ENCODE measurements around the gene SEC14L5. TPM values are rescaled to one million over a fixed set of nuclear protein-coding genes. Genes with fewer than 3 reads are reported as not detected.

The SEC14L5 gene
- total and polyA plus RNA-seq, 2 donors (not counting 3 experiments of a cell fraction or from before 2014, with no cell fraction given) = not detected

- dilution Hi-C loops (cut with MboI; ENCODE audit: extremely low pct_ligation_motif_present, low sequenced_read_pairs) = no loop called here
Measured at GRCh38 chr16:5030251-5030870, 72.2 kb downstream of the SEC14L5 start.

GRCh38 chr16:5031601-5032000 is 73.5 kb downstream of the SEC14L5 start:
- Histone ChIP-seq H3K9ac (replicated peaks; ENCODE audit: extremely low read depth, insufficient read depth, low read length) (no peak overlapping the region), H3K79me2 (ENCODE audit: control insufficient read depth, insufficient read depth, low read length) (no peaks in the 10 kb centered on the region), H3K27ac (ENCODE audit: insufficient read depth, low read depth, low read length) (no peak overlapping the region), H3K4me1 (ENCODE audit: control insufficient read depth, extremely low read depth, insufficient read depth, low read length) (peaks cover 12% of the 10 kb centered on the region), H2AFZ (ENCODE audit: low read depth, low read length) (no peak overlapping the region), H3K4me2 (ENCODE audit: insufficient read depth, low read length) (no peak overlapping the region), H3K9me1 (replicated peaks; ENCODE audit: control insufficient read depth, extremely low read depth, insufficient read depth, low read length) (no peaks in the 10 kb centered on the region), H4K20me1 (replicated peaks; ENCODE audit: control insufficient read depth, extremely low read depth, insufficient read depth, low read length) (no peaks in the 10 kb centered on the region), H3K36me3 (ENCODE audit: control insufficient read depth in 2 of 2, extremely low read depth in 1 of 2, insufficient read depth in 2 of 2, low read length in 2 of 2) (peaks cover 0 to 2% of the 10 kb centered on the region in 2 experiments), H3K27me3 (ENCODE audit: control insufficient read depth in 2 of 2, insufficient read depth in 2 of 2, low read length in 2 of 2) (no peaks in the 10 kb centered on the region), H3K4me3 (replicated peaks in 1 of 3; ENCODE audit: insufficient read depth in 1 of 3, low read depth in 1 of 3, low read length in 3 of 3) (no peak overlapping the region), H3K9me3 (replicated peaks; ENCODE audit: control insufficient read depth, insufficient read depth, low read length) (no peaks in the 10 kb centered on the region)
- FAIRE-seq (no peak), DNase-seq (ENCODE audit: low read depth, low spot score) (no peak)
- no peak for TF ChIP-seq POLR2A (IDR thresholded peaks at IDR 0.05; ENCODE audit: low read depth, low read length)
- TF ChIP-seq JUN (IDR thresholded peaks at IDR 0.05; ENCODE audit: borderline replicate concordance, insufficient read depth, insufficient read length, low read depth) = no peak
- no peak for TF ChIP-seq MYC (IDR thresholded peaks at IDR 0.05; ENCODE audit: low read depth, low read length)
- no peak for TF ChIP-seq FOS (IDR thresholded peaks at IDR 0.05; ENCODE audit: borderline replicate concordance, insufficient read depth, low read length)
- TF ChIP-seq MAX (IDR thresholded peaks at IDR 0.05; ENCODE audit: insufficient read depth, insufficient read length) = no peak
- TF ChIP-seq POLR2AphosphoS5 (IDR thresholded peaks at IDR 0.05; ENCODE audit: insufficient read depth, low read depth, low read length) = no peak
- TF ChIP-seq CTCF (IDR thresholded peaks at IDR 0.05; ENCODE audit: extremely low read depth in 1 of 2, insufficient read depth in 1 of 2, low read depth in 1 of 2, low read length in 2 of 2) = no peak
- TF ChIP-seq EZH2 (IDR thresholded peaks at IDR 0.05; ENCODE audit: borderline replicate concordance, low read depth, low read length, severe bottlenecking) = no peak
- intact Hi-C loops (cut with micrococcal nuclease) = loop anchor here (5.0 kb wide), 1 partner anchor 74 kb away; the partner anchor contains the start of gene SEC14L5
- dilution Hi-C loops (cut with MboI; ENCODE audit: extremely low pct_ligation_motif_present, low sequenced_read_pairs) = no loop called here
- ChIA-PET CTCF (interaction anchor here (1.6 kb wide), 1 partner anchor 60 kb away, joined by 4 read pairs; no protein-coding TSS in a partner anchor), POLR2A (no interaction called here)
- BruUV-seq (replicated peaks) = no TSS peak

More at GRCh38 chr16:5030251-5030870, 72.2 kb downstream of the SEC14L5 start:
- POLR2A ChIA-PET = no interaction called here
- H3K4me2 ChIP-seq (ENCODE audit: insufficient read depth, low read length) = no peak overlapping the region
- no peaks in the 10 kb centered on the region for H3K9me1 ChIP-seq (replicated peaks; ENCODE audit: control insufficient read depth, extremely low read depth, insufficient read depth, low read length)
- no peaks in the 10 kb centered on the region for H3K27me3 ChIP-seq (ENCODE audit: control insufficient read depth in 2 of 2, insufficient read depth in 2 of 2, low read length in 2 of 2)
- FAIRE-seq (no peak), DNase-seq (ENCODE audit: low read depth, low spot score) (no peak)
- no peaks in the 10 kb centered on the region for H4K20me1 ChIP-seq (replicated peaks; ENCODE audit: control insufficient read depth, extremely low read depth, insufficient read depth, low read length)
- H3K4me3 ChIP-seq (replicated peaks in 1 of 3; ENCODE audit: insufficient read depth in 1 of 3, low read depth in 1 of 3, low read length in 3 of 3) = no peak overlapping the region
- no peak overlapping the region for H2AFZ ChIP-seq (ENCODE audit: low read depth, low read length)
- no peak overlapping the region for H3K9ac ChIP-seq (replicated peaks; ENCODE audit: extremely low read depth, insufficient read depth, low read length)
- no peak overlapping the region for H3K27ac ChIP-seq (ENCODE audit: insufficient read depth, low read depth, low read length)
- no peak for TF ChIP-seq MAX (IDR thresholded peaks at IDR 0.05; ENCODE audit: insufficient read depth, insufficient read length)
- CTCF ChIA-PET = no interaction called here
- peaks cover 0 to 2% of the 10 kb centered on the region in 2 experiments for H3K36me3 ChIP-seq (ENCODE audit: control insufficient read depth in 2 of 2, extremely low read depth in 1 of 2, insufficient read depth in 2 of 2, low read length in 2 of 2)
- H3K9me3 ChIP-seq (replicated peaks; ENCODE audit: control insufficient read depth, insufficient read depth, low read length) = no peaks in the 10 kb centered on the region
- peaks cover 12% of the 10 kb centered on the region for H3K4me1 ChIP-seq (ENCODE audit: control insufficient read depth, extremely low read depth, insufficient read depth, low read length)
- no peaks in the 10 kb centered on the region for H3K79me2 ChIP-seq (ENCODE audit: control insufficient read depth, insufficient read depth, low read length)
- no TSS peak for BruUV-seq (replicated peaks)
- intact Hi-C loops (cut with micrococcal nuclease) = loop anchor here (5.0 kb wide), 1 partner anchor 73 kb away; the partner anchor contains the start of gene SEC14L5

All from endothelial cell of umbilical vein (primary cell).